Measurements from ENCODE around the gene RBM28. TPM values are rescaled to one million over a fixed set of nuclear protein-coding genes. Genes with fewer than 3 reads are reported as not detected.

Gene RBM28
- total RNA-seq, 1 experiment from 2014 or later = 100 TPM

- no TSS peak for BruUV-seq (replicated peaks)
- no peak overlapping the region for H3K4me3 ChIP-seq (ENCODE audit: low read depth, low read length, poor library complexity, severe bottlenecking)
- ChIA-PET POLR2A (ENCODE audit: low non-redundant PET) (no interaction called here), CTCF (no interaction called here)
- H3K27ac ChIP-seq (ENCODE audit: low read depth, low read length, poor library complexity, severe bottlenecking) = no peak overlapping the region
- no peaks in the 10 kb centered on the region for H3K27me3 ChIP-seq (replicated peaks; ENCODE audit: insufficient read depth, low read depth, low read length, poor library complexity)
- intact Hi-C loops (cut with micrococcal nuclease; ENCODE audit: unreplicated experiment) = no loop called here
- no peak for DNase-seq (ENCODE audit: low spot score)
- peaks cover 31% of the 10 kb centered on the region for H3K4me1 ChIP-seq (ENCODE audit: insufficient read depth, low read length, poor library complexity, severe bottlenecking)
- H3K9me3 ChIP-seq (ENCODE audit: low read depth, low read length, poor library complexity, severe bottlenecking) = no peaks in the 10 kb centered on the region
- no peak for TF ChIP-seq EZH2 (IDR thresholded peaks at IDR 0.05; ENCODE audit: borderline replicate concordance, low read depth, low read length, poor library complexity, severe bottlenecking)
- no peak for TF ChIP-seq CTCF (conservative IDR thresholded peaks at IDR 0.05; ENCODE audit: low read depth, low read length)
- H3K36me3 ChIP-seq (ENCODE audit: insufficient read depth, low read length, poor library complexity, severe bottlenecking) = no peaks in the 10 kb centered on the region
Measured at GRCh38 chr7:128270826-128271272, 72.9 kb downstream of the RBM28 start.

- Histone ChIP-seq H3K4me1 (ENCODE audit: insufficient read depth, low read length, poor library complexity, severe bottlenecking) (peaks cover 37% of the 10 kb centered on the region), H3K9me3 (ENCODE audit: low read depth, low read length, poor library complexity, severe bottlenecking) (no peaks in the 10 kb centered on the region), H3K36me3 (ENCODE audit: insufficient read depth, low read length, poor library complexity, severe bottlenecking) (no peaks in the 10 kb centered on the region), H3K27me3 (replicated peaks; ENCODE audit: insufficient read depth, low read depth, low read length, poor library complexity) (no peaks in the 10 kb centered on the region), H3K4me3 (ENCODE audit: low read depth, low read length, poor library complexity, severe bottlenecking) (no peak overlapping the region), H3K27ac (ENCODE audit: low read depth, low read length, poor library complexity, severe bottlenecking) (peak overlapping the region; percentile 94)
- no peak for DNase-seq (ENCODE audit: low spot score)
- ChIA-PET CTCF (no interaction called here), POLR2A (ENCODE audit: low non-redundant PET) (no interaction called here)
- no TSS peak for BruUV-seq (replicated peaks)
- intact Hi-C loops (cut with micrococcal nuclease; ENCODE audit: unreplicated experiment) = no loop called here
- TF ChIP-seq EZH2 (IDR thresholded peaks at IDR 0.05; ENCODE audit: borderline replicate concordance, low read depth, low read length, poor library complexity, severe bottlenecking) = no peak
- TF ChIP-seq CTCF (conservative IDR thresholded peaks at IDR 0.05; ENCODE audit: low read depth, low read length) = no peak
Measured at GRCh38 chr7:128268233-128268632, 75.5 kb downstream of the RBM28 start.

- TF ChIP-seq EZH2 (IDR thresholded peaks at IDR 0.05; ENCODE audit: borderline replicate concordance, low read depth, low read length, poor library complexity, severe bottlenecking) (no peak), CTCF (conservative IDR thresholded peaks at IDR 0.05; ENCODE audit: low read depth, low read length) (no peak)
- Histone ChIP-seq H3K9me3 (ENCODE audit: low read depth, low read length, poor library complexity, severe bottlenecking) (no peaks in the 10 kb centered on the region), H3K4me3 (ENCODE audit: low read depth, low read length, poor library complexity, severe bottlenecking) (peak overlapping the region; percentile 42), H3K4me1 (ENCODE audit: insufficient read depth, low read length, poor library complexity, severe bottlenecking) (peaks cover 37% of the 10 kb centered on the region), H3K27me3 (replicated peaks; ENCODE audit: insufficient read depth, low read depth, low read length, poor library complexity) (no peaks in the 10 kb centered on the region), H3K36me3 (ENCODE audit: insufficient read depth, low read length, poor library complexity, severe bottlenecking) (no peaks in the 10 kb centered on the region), H3K27ac (ENCODE audit: low read depth, low read length, poor library complexity, severe bottlenecking) (peak overlapping the region; percentile 94)
- ChIA-PET CTCF (interaction anchor here (0.8 to 0.9 kb wide), 2 partner anchors 55 to 58 kb away, joined by 4 read pairs; no protein-coding TSS in a partner anchor), POLR2A (ENCODE audit: low non-redundant PET) (interaction anchor here (0.9 kb wide), 1 partner anchor 9 kb away, joined by 3 read pairs; no protein-coding TSS in a partner anchor)
- no peak for DNase-seq (ENCODE audit: low spot score)
- intact Hi-C loops (cut with micrococcal nuclease; ENCODE audit: unreplicated experiment) = no loop called here
- no TSS peak for BruUV-seq (replicated peaks)
Measured at GRCh38 chr7:128267595-128267924, 76.1 kb downstream of the RBM28 start.

All from A673 (cell line).